Measurements from ENCODE around the gene CTRB1. TPM values are rescaled to one million over a fixed set of nuclear protein-coding genes. Genes with fewer than 3 reads are reported as not detected.
A peak's percentile ranks its signal among the peaks of the same experiment; 100 is the strongest.

The CTRB1 gene
- total RNA-seq, 1 experiment from 2014 or later, result not detected

DNA sequence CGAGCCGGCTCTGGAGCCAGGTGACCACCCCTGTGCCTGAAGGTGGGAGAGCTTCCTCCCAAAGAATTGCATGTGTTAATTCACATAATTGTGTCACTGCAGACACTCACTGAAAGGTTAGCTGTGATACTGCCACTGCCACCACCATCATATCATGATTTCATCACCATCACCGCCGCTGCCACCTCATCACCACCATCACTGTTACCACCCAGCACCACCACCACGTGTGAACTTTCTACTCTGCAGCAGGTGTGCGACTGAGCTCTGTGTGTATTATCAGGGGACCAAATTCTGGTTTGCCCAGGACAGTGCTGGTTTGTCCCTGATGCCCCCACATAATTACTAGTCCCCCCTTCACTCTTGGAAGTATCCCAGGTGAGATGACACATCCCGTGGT is 17.4 kb downstream of the CTRB1 start:
- TF ChIP-seq, protein P1, sequence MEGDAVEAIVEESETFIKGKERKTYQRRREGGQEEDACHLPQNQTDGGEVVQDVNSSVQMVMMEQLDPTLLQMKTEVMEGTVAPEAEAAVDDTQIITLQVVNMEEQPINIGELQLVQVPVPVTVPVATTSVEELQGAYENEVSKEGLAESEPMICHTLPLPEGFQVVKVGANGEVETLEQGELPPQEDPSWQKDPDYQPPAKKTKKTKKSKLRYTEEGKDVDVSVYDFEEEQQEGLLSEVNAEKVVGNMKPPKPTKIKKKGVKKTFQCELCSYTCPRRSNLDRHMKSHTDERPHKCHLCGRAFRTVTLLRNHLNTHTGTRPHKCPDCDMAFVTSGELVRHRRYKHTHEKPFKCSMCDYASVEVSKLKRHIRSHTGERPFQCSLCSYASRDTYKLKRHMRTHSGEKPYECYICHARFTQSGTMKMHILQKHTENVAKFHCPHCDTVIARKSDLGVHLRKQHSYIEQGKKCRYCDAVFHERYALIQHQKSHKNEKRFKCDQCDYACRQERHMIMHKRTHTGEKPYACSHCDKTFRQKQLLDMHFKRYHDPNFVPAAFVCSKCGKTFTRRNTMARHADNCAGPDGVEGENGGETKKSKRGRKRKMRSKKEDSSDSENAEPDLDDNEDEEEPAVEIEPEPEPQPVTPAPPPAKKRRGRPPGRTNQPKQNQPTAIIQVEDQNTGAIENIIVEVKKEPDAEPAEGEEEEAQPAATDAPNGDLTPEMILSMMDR (conservative IDR thresholded peaks at IDR 0.05; ENCODE audit: low read depth, low read length), result no peak
- TF ChIP-seq EZH2 (IDR thresholded peaks at IDR 0.05; ENCODE audit: borderline replicate concordance, low read depth, low read length, poor library complexity, severe bottlenecking), result no peak
- no peak overlapping the region for H3K4me3 ChIP-seq (ENCODE audit: low read depth, low read length, poor library complexity, severe bottlenecking)
- H3K27ac ChIP-seq (ENCODE audit: low read depth, low read length, poor library complexity, severe bottlenecking), result no peak overlapping the region
- H3K4me1 ChIP-seq (ENCODE audit: insufficient read depth, low read length, poor library complexity, severe bottlenecking), result peaks cover 44% of the 10 kb centered on the region
- H3K27me3 ChIP-seq (replicated peaks; ENCODE audit: insufficient read depth, low read depth, low read length, poor library complexity), result no peaks in the 10 kb centered on the region
- H3K9me3 ChIP-seq (ENCODE audit: low read depth, low read length, poor library complexity, severe bottlenecking), result no peaks in the 10 kb centered on the region
- ChIA-PET CTCF (no interaction called here), POLR2A (ENCODE audit: low non-redundant PET) (no interaction called here)
- H3K36me3 ChIP-seq (ENCODE audit: insufficient read depth, low read length, poor library complexity, severe bottlenecking), result peaks cover 26% of the 10 kb centered on the region
- intact Hi-C loops (cut with micrococcal nuclease; ENCODE audit: unreplicated experiment), result no loop called here
- DNase-seq (ENCODE audit: low spot score), result no peak
- no TSS peak for BruUV-seq (replicated peaks)

DNA sequence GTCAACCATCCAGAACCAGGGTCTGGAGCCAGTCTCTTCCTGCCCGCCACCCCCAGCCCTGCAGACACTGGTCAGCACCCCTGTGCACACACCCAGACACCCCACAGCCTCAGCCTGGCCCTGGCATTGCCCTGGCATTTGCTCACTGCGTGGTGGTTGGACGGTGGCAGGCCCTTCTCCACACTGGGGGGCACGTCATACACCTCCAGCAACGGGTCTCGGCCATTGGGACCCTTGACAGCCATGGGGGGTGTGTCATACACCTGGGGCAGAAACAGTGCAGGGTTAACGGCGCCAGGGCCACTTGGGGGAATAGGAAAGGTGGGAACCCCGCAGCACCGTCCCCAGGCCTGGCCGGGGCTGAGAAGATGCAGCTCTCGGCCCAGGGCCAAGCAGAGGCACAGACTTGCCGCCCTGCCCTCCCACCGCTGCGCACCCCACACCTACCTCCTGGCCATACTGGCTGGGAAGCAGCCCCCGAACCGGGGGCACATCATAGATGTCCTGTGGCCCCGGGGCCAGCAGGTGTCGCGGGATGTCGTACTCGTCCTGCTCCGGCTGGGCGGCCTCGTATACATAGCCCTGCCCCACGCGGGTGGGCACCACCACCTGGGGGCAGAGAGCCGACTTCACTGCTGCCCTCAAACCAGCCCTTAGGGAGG is 18.1 kb downstream of the CTRB1 start:
- no peak for DNase-seq (ENCODE audit: low spot score)
- BruUV-seq (replicated peaks), result no TSS peak
- intact Hi-C loops (cut with micrococcal nuclease; ENCODE audit: unreplicated experiment), result no loop called here
- Histone ChIP-seq H3K27ac (ENCODE audit: low read depth, low read length, poor library complexity, severe bottlenecking) (no peak overlapping the region), H3K27me3 (replicated peaks; ENCODE audit: insufficient read depth, low read depth, low read length, poor library complexity) (no peaks in the 10 kb centered on the region), H3K4me3 (ENCODE audit: low read depth, low read length, poor library complexity, severe bottlenecking) (no peak overlapping the region), H3K4me1 (ENCODE audit: insufficient read depth, low read length, poor library complexity, severe bottlenecking) (peaks cover 45% of the 10 kb centered on the region), H3K36me3 (ENCODE audit: insufficient read depth, low read length, poor library complexity, severe bottlenecking) (peaks cover 26% of the 10 kb centered on the region), H3K9me3 (ENCODE audit: low read depth, low read length, poor library complexity, severe bottlenecking) (no peaks in the 10 kb centered on the region)
- ChIA-PET CTCF (no interaction called here), POLR2A (ENCODE audit: low non-redundant PET) (no interaction called here)
- TF ChIP-seq EZH2 (IDR thresholded peaks at IDR 0.05; ENCODE audit: borderline replicate concordance, low read depth, low read length, poor library complexity, severe bottlenecking), result no peak
- TF ChIP-seq, protein P1 (conservative IDR thresholded peaks at IDR 0.05; ENCODE audit: low read depth, low read length), result no peak

DNA sequence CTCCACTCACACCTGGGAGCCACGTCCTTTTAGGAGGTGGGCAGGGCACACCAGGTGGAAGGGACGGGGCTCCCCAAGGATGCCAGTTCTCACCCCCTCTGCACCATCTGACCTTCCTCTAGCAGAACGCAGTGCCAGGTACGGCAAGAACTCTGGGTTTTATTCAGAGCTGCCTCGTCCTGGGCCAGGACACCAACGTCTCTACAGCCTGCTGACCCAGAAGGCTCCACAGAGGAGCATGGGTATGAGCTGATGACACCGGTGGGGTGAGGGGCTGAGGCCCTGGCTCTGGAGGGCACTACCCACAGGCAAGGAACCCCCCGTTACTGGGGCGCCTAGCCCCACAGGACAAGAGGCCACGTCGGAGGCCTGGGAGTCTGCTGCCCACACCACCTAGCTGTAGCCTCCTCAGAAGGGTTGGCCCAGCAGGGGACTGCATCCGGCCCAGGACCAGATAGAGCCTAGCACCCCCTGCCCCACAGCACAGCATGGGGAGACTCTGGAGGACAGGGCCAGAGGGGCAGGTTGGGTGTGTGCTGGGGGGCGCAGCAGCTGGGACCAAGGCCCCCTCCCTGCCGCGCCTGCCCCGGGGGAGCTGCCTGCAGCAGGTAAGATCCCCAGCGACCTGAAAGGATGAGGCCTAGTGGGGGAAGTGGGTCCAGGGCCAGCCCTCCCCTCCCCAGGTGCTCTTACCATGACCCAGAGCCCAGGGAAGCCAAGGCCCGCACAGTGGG is 18.8 kb downstream of the CTRB1 start:
- TF ChIP-seq, protein P1 (conservative IDR thresholded peaks at IDR 0.05; ENCODE audit: low read depth, low read length), result no peak
- TF ChIP-seq EZH2 (IDR thresholded peaks at IDR 0.05; ENCODE audit: borderline replicate concordance, low read depth, low read length, poor library complexity, severe bottlenecking), result no peak
- no peak for DNase-seq (ENCODE audit: low spot score)
- H3K4me3 ChIP-seq (ENCODE audit: low read depth, low read length, poor library complexity, severe bottlenecking), result no peak overlapping the region
- no peaks in the 10 kb centered on the region for H3K9me3 ChIP-seq (ENCODE audit: low read depth, low read length, poor library complexity, severe bottlenecking)
- ChIA-PET CTCF (interaction anchor here (1.9 kb wide), 1 partner anchor 39 kb away, joined by 8 read pairs; no protein-coding TSS in a partner anchor), POLR2A (ENCODE audit: low non-redundant PET) (interaction anchor here (0.6 kb wide), 1 partner anchor 143 kb away, joined by 3 read pairs; no protein-coding TSS in a partner anchor)
- H3K27me3 ChIP-seq (replicated peaks; ENCODE audit: insufficient read depth, low read depth, low read length, poor library complexity), result no peaks in the 10 kb centered on the region
- peaks cover 45% of the 10 kb centered on the region for H3K4me1 ChIP-seq (ENCODE audit: insufficient read depth, low read length, poor library complexity, severe bottlenecking)
- intact Hi-C loops (cut with micrococcal nuclease; ENCODE audit: unreplicated experiment), result no loop called here
- peak overlapping the region; percentile 60 for H3K27ac ChIP-seq (ENCODE audit: low read depth, low read length, poor library complexity, severe bottlenecking)
- H3K36me3 ChIP-seq (ENCODE audit: insufficient read depth, low read length, poor library complexity, severe bottlenecking), result peaks cover 22% of the 10 kb centered on the region
- BruUV-seq (replicated peaks), result no TSS peak
